Astrocyte (in vitro differentiated cells and primary cell): Measurements from ENCODE around the gene SRD5A1. TPM values are rescaled to one million over a fixed set of nuclear protein-coding genes. Genes with fewer than 3 reads are reported as not detected.

Experiments
- DNase-seq: peaks from one replicate; pipeline ENCODE4 v3.0.0-alpha.2; 2010; ENCODE audit warnings: low read depth
- FAIRE-seq: peaks from 2 replicates; lab custom pipeline; 2011; peaks lifted over from hg19 to GRCh38; lab: Jason Lieb, UNC
- H2AFZ ChIP-seq: 2 replicates; pipeline ENCODE4 v1.6.0; 2012; ENCODE audit warnings: low read depth, low read length, inconsistent platforms
- H3K27ac ChIP-seq: 2 replicates; pipeline ENCODE4 v1.5.1; 2011; ENCODE audit warnings: low read depth, low read length, inconsistent platforms
- H3K27me3 ChIP-seq: 2 replicates; pipeline ENCODE4 v1.6.0; 2011; ENCODE audit warnings: low read length, inconsistent platforms; ENCODE audit not compliant: insufficient read depth
- H3K36me3 ChIP-seq: 2 replicates; pipeline ENCODE4 v1.5.1; 2011; ENCODE audit warnings: low read length, inconsistent platforms; ENCODE audit not compliant: insufficient read depth
- H3K4me1 ChIP-seq: 2 replicates; pipeline ENCODE4 v1.5.1; 2011; ENCODE audit warnings: low read length, inconsistent platforms; ENCODE audit not compliant: insufficient read depth
- H3K4me2 ChIP-seq: 2 replicates; pipeline ENCODE4 v1.6.0; 2012; ENCODE audit warnings: low read length, inconsistent platforms
- H3K4me3 ChIP-seq: 2 replicates; pipeline ENCODE4 v1.5.1; 2011; ENCODE audit warnings: low read depth, mild to moderate bottlenecking, low read length, inconsistent platforms; ENCODE audit not compliant: insufficient read depth
- H3K79me2 ChIP-seq: 2 replicates; pipeline ENCODE4 v1.6.0; 2012; ENCODE audit warnings: mild to moderate bottlenecking, low read length, inconsistent platforms; ENCODE audit not compliant: insufficient read depth
- H3K9ac ChIP-seq: 2 replicates; pipeline ENCODE4 v1.6.0; 2012; ENCODE audit warnings: mild to moderate bottlenecking, low read length, inconsistent platforms
- H3K9me3 ChIP-seq: 2 replicates; pipeline ENCODE4 v1.5.1; 2012; ENCODE audit warnings: low read depth, mild to moderate bottlenecking, low read length, inconsistent platforms; ENCODE audit not compliant: insufficient read depth
- H4K20me1 ChIP-seq: 2 replicates; pipeline ENCODE4 v1.6.0; 2012; ENCODE audit warnings: low read length, inconsistent platforms; ENCODE audit not compliant: insufficient read depth
- H3K27ac Mint-ChIP-seq: one replicate; pipeline ENCODE4 v1.8.0; 2021; ENCODE audit warnings: mild to moderate bottlenecking, mixed read lengths; ENCODE audit not compliant: unreplicated experiment
- H3K27me3 Mint-ChIP-seq: one replicate; pipeline ENCODE4 v1.8.0; 2021; ENCODE audit warnings: low read depth, mixed read lengths; ENCODE audit not compliant: unreplicated experiment
- H3K36me3 Mint-ChIP-seq: one replicate; pipeline ENCODE4 v1.8.0; 2021; ENCODE audit warnings: low read depth, mixed read lengths; ENCODE audit not compliant: unreplicated experiment
- H3K4me1 Mint-ChIP-seq: one replicate; pipeline ENCODE4 v1.8.0; 2021; ENCODE audit warnings: low read depth, mixed read lengths; ENCODE audit not compliant: unreplicated experiment
- H3K4me3 Mint-ChIP-seq: one replicate; pipeline ENCODE4 v1.8.0; 2021; ENCODE audit warnings: mild to moderate bottlenecking, moderate library complexity, mixed read lengths; ENCODE audit not compliant: unreplicated experiment
- H3K9me3 Mint-ChIP-seq: one replicate; pipeline ENCODE4 v1.8.0; 2021; ENCODE audit warnings: mild to moderate bottlenecking, mixed read lengths; ENCODE audit not compliant: unreplicated experiment
- EZH2 ChIP-seq: IDR thresholded peaks from 2 replicates; pipeline ENCODE4 v1.6.1; 2012; ENCODE audit warnings: mild to moderate bottlenecking, low read length, inconsistent platforms; ENCODE audit not compliant: insufficient read depth
- total RNA-seq: library from RNA; stranded (reverse); gene quantifications from 2 replicates; pipeline ENCODE4 v1.2.1, GENCODE V29; 2021
- TF ChIP-seq, protein P1 (sequence below): IDR thresholded peaks from 2 replicates; pipeline ENCODE4 v1.5.1; 2011; ENCODE audit warnings: low read depth, mild to moderate bottlenecking, inconsistent platforms, low read length, moderate library complexity; ENCODE audit not compliant: insufficient read depth

The SRD5A1 gene
- total RNA-seq, 1 donor from 2014 or later = 27.6 TPM

DNA sequence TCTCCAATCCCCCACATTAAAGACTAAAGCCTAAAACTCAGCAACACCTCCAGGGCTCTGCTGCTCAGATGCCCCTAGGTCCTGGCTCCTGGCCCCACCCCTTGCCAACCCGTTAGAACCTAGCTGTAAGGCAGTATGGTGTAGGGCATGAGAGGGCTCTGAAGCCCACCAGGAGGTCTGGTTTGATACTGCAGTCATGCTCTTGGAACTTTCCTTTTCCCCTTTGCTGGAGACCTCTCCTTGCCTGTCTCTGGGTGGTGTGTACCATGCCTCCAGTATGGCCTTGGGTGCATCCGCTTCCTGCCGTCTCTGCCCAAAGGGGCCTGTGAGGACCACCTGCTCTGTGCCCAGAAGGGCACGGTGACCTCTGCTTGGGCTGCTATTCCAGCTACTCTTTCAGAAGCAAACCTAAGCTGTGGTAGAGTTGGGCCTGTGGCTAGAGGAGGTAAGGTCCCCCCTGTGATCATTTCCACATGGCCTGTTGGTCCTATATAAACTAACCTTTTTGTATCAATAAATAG is 83.4 kb downstream of the SRD5A1 start:
- H3K27ac Mint-ChIP-seq = peak overlapping the region; percentile 34
- no peaks in the 10 kb centered on the region for H3K9me3 Mint-ChIP-seq
- Histone ChIP-seq H3K9ac (no peak overlapping the region), H3K36me3 (no peaks in the 10 kb centered on the region), H3K79me2 (peaks cover 74% of the 10 kb centered on the region), H4K20me1 (peaks cover 71% of the 10 kb centered on the region), H3K27me3 (no peaks in the 10 kb centered on the region), H3K27ac (no peak overlapping the region), H3K4me1 (peaks cover 14% of the 10 kb centered on the region), H3K4me2 (peak overlapping the region; percentile 92), H3K4me3 (peak overlapping the region; percentile 85), H3K9me3 (no peaks in the 10 kb centered on the region), H2AFZ (no peak overlapping the region)
- no peak for DNase-seq
- H3K27me3 Mint-ChIP-seq = no peaks in the 10 kb centered on the region
- H3K4me3 Mint-ChIP-seq = peak overlapping the region; percentile 91
- TF ChIP-seq, protein P1, sequence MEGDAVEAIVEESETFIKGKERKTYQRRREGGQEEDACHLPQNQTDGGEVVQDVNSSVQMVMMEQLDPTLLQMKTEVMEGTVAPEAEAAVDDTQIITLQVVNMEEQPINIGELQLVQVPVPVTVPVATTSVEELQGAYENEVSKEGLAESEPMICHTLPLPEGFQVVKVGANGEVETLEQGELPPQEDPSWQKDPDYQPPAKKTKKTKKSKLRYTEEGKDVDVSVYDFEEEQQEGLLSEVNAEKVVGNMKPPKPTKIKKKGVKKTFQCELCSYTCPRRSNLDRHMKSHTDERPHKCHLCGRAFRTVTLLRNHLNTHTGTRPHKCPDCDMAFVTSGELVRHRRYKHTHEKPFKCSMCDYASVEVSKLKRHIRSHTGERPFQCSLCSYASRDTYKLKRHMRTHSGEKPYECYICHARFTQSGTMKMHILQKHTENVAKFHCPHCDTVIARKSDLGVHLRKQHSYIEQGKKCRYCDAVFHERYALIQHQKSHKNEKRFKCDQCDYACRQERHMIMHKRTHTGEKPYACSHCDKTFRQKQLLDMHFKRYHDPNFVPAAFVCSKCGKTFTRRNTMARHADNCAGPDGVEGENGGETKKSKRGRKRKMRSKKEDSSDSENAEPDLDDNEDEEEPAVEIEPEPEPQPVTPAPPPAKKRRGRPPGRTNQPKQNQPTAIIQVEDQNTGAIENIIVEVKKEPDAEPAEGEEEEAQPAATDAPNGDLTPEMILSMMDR = no peak
- TF ChIP-seq EZH2 = no peak
- peaks cover 8% of the 10 kb centered on the region for H3K36me3 Mint-ChIP-seq
- H3K4me1 Mint-ChIP-seq = peaks cover 24% of the 10 kb centered on the region
- no peak for FAIRE-seq

DNA sequence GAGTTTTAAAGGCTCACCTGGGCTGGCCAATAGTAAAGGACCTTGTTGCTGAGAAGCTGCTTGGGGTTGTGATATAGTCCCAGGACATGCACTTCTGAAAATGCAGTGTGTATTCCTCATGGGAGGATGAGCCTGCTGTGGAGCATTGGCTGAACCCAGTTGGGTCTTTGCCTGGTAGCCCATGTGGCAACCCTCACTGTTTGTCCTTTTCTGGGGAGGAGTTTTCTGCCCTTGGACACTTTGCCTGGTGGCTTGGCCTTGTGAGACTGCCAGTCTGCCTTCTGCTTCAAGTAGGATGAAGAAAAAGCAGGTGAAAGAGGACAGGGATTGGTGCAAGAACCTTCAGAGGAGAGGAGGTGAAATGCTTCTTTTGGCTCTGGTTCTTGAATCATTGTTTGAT is 84.0 kb downstream of the SRD5A1 start:
- peaks cover 80% of the 10 kb centered on the region for H3K79me2 ChIP-seq
- no peak for FAIRE-seq
- H3K27me3 Mint-ChIP-seq = no peaks in the 10 kb centered on the region
- peaks cover 77% of the 10 kb centered on the region for H4K20me1 ChIP-seq
- no peaks in the 10 kb centered on the region for H3K36me3 ChIP-seq
- no peak overlapping the region for H3K4me3 Mint-ChIP-seq
- DNase-seq = no peak
- H3K27ac Mint-ChIP-seq = no peak overlapping the region
- H3K27me3 ChIP-seq = no peaks in the 10 kb centered on the region
- H3K4me1 ChIP-seq = peaks cover 20% of the 10 kb centered on the region
- peaks cover 8% of the 10 kb centered on the region for H3K36me3 Mint-ChIP-seq
- H3K9me3 ChIP-seq = no peaks in the 10 kb centered on the region
- H3K27ac ChIP-seq = no peak overlapping the region
- H3K9me3 Mint-ChIP-seq = no peaks in the 10 kb centered on the region
- H3K9ac ChIP-seq = no peak overlapping the region
- peak overlapping the region; percentile 8 for H3K4me3 ChIP-seq
- H3K4me1 Mint-ChIP-seq = peaks cover 30% of the 10 kb centered on the region
- peak overlapping the region; percentile 92 for H3K4me2 ChIP-seq
- no peak overlapping the region for H2AFZ ChIP-seq
- TF ChIP-seq, protein P1 = no peak
- TF ChIP-seq EZH2 = no peak

DNA sequence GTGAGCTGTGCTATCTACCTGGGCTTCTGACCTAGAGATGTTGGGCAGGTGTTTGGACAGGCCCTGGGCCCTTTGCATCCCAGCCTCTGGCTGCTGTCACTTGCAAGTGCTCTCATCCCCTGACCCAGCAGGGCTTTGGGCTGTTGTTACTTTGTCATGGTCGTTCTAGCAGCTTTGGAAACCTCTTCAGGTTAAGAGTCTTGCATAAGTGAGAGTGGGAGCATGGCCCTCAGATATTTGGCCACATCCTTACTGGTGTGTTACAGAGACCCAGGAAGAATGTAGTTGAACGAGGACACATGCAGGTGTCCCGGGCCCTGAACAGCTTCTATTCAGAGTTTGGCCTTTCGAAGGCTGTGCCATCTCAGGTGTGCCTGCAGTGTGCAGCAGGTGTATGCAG is 84.4 kb downstream of the SRD5A1 start:
- Histone ChIP-seq H3K27ac (no peak overlapping the region), H3K36me3 (no peaks in the 10 kb centered on the region), H3K4me2 (peak overlapping the region; percentile 92), H2AFZ (no peak overlapping the region), H4K20me1 (peaks cover 81% of the 10 kb centered on the region), H3K4me1 (peaks cover 24% of the 10 kb centered on the region), H3K4me3 (no peak overlapping the region), H3K9me3 (no peaks in the 10 kb centered on the region), H3K79me2 (peaks cover 84% of the 10 kb centered on the region), H3K9ac (no peak overlapping the region), H3K27me3 (no peaks in the 10 kb centered on the region)
- TF ChIP-seq, protein P1 = no peak
- no peak for TF ChIP-seq EZH2
- H3K4me3 Mint-ChIP-seq = no peak overlapping the region
- no peak for DNase-seq
- peaks cover 34% of the 10 kb centered on the region for H3K4me1 Mint-ChIP-seq
- H3K36me3 Mint-ChIP-seq = peaks cover 8% of the 10 kb centered on the region
- no peaks in the 10 kb centered on the region for H3K27me3 Mint-ChIP-seq
- H3K27ac Mint-ChIP-seq = no peak overlapping the region
- H3K9me3 Mint-ChIP-seq = no peaks in the 10 kb centered on the region
- FAIRE-seq = no peak
